ENCODE data around the gene MADCAM1.

DNA sequence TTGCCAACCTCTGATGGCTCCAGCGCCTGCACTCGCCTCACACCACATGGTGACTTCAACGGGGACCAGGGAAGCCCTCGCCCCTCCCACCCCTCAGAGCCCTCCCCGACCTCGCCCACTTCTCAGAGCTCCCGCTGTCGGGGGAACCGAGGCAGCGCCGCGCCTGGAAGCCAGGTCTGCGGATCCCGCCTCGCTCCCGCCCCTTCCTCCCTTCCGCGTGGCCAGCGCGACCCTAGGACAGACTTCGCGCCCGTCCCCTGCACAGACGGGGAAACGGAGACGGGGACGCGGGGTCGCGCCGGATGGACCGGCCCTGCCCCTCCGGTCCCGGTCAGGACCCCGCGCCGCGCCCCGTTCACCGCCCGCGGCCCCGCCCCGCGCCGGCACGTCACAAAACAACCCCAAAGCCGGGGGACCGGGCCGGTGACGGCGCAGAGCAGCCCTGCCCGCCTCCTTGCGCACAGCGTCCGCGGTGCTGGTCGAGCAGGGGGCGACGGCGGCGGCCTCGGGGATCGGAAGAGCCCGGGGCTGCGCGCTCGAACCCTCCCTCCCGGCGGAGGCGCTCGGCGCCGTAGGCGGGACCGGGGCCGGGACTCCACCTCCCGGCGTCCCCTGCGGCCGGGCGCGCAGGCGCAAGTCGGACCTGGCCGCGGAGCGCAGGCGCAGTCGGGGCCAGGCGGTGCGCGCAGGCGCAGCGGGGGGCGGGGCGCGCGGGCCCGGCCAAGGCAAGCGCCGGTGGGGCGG lies 34.9 kb downstream of the MADCAM1 start:
- TF ChIP-seq EP300 (IDR thresholded peaks at IDR 0.05) (no peak), POLR2AphosphoS5 (IDR thresholded peaks at IDR 0.05) (peak in 1 of 2 donors; percentile 66), POLR2A (IDR thresholded peaks at IDR 0.05) (peak in 3 of 4 donors; percentile 30 to 85 (median 34)), CTCF (IDR thresholded peaks at IDR 0.05) (peak in 4 of 6 experiments; percentile 32 to 73 (median 53))
